ENCODE results near the gene SHISA7. TPM values are rescaled to one million over a fixed set of nuclear protein-coding genes. Genes with fewer than 3 reads are reported as not detected.

Gene SHISA7
- total and polyA plus RNA-seq, 10 donors: 0.03 to 0.27 TPM; not detected in 8

DNA sequence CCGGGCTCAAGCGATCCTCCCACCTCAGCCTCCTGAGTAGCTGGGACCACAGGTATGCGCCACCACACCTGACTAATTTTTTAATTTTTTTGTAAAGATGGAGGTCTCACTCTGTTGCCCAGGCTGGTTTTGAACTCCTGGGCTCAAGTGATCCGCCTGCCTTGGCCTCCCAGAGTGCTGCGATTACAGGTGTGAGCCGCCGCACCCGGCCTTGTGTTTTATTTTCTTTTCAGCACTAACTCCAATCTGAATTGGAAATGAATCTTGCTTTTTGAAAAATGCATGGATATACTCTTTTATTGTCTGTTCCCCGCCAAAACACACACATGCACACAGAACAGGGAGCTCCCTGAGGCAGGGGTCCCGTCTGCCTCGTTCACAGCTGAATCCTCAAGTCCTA, 19.6 kb upstream of the SHISA7 start:
- DNase-seq: no peak
- TF ChIP-seq, protein P1, sequence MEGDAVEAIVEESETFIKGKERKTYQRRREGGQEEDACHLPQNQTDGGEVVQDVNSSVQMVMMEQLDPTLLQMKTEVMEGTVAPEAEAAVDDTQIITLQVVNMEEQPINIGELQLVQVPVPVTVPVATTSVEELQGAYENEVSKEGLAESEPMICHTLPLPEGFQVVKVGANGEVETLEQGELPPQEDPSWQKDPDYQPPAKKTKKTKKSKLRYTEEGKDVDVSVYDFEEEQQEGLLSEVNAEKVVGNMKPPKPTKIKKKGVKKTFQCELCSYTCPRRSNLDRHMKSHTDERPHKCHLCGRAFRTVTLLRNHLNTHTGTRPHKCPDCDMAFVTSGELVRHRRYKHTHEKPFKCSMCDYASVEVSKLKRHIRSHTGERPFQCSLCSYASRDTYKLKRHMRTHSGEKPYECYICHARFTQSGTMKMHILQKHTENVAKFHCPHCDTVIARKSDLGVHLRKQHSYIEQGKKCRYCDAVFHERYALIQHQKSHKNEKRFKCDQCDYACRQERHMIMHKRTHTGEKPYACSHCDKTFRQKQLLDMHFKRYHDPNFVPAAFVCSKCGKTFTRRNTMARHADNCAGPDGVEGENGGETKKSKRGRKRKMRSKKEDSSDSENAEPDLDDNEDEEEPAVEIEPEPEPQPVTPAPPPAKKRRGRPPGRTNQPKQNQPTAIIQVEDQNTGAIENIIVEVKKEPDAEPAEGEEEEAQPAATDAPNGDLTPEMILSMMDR (IDR thresholded peaks at IDR 0.05 in 8 of 11, conservative IDR thresholded peaks at IDR 0.05 in 3 of 11): no peak
- TF ChIP-seq POLR2A (IDR thresholded peaks at IDR 0.05): no peak
- TF ChIP-seq POLR2AphosphoS5 (IDR thresholded peaks at IDR 0.05): no peak
- Histone ChIP-seq H3K27ac (no peak overlapping the region), H3K4me3 (peak overlapping the region in 4 of 8 donors; percentile 71 to 97 (median 79)), H3K9me3 (no peaks in the 10 kb centered on the region), H3K36me3 (no peaks in the 10 kb centered on the region), H3K27me3 (replicated peaks in 1 of 7) (no peaks in the 10 kb centered on the region), H3K4me1 (peaks cover 7 to 44% (median 32%) of the 10 kb centered on the region in 6 donors)
- intact Hi-C loops (cut with DNase I; ENCODE audit: low total_unique reads): no loop called here
- 87 to 92% (median 89%) methylated on average over 11 of the region's 11 CpGs for WGBS, 5 donors

DNA sequence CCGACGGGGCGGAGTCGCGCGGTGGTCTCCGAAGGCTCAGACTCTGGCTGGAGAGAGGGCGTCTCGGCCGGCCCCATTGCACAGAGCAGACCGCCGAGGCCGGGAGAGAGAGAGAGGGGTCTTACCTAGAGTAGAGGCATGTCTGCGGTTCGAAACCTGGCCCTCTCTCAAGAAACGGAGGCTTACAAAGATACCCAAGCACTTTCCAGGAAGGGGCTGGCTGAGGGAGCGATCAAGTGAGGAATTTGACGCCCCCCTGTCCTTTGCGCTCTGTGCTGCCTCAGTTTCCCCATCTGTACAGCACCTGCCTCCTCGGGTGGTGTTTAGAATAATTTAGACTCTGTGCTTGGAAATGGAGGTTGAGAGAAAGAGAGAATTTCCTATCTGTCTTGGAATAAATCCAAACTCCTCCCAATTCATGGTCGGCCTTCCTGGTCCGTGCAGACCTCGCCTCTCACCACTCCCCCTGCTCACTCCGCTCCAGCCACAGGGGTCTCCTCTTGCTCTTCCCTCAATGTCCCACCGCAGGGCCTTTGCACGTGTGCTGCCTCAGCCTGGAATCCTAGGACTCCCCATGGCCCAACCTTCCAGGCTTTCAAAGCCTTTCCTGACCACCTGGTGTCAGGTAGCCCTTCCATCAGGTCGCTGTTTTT, 19.0 kb upstream of the SHISA7 start:
- 10 to 12% (median 11%) methylated on average over 27 of the region's 27 CpGs for WGBS, 5 donors
- intact Hi-C loops (cut with DNase I; ENCODE audit: low total_unique reads): no loop called here

DNA sequence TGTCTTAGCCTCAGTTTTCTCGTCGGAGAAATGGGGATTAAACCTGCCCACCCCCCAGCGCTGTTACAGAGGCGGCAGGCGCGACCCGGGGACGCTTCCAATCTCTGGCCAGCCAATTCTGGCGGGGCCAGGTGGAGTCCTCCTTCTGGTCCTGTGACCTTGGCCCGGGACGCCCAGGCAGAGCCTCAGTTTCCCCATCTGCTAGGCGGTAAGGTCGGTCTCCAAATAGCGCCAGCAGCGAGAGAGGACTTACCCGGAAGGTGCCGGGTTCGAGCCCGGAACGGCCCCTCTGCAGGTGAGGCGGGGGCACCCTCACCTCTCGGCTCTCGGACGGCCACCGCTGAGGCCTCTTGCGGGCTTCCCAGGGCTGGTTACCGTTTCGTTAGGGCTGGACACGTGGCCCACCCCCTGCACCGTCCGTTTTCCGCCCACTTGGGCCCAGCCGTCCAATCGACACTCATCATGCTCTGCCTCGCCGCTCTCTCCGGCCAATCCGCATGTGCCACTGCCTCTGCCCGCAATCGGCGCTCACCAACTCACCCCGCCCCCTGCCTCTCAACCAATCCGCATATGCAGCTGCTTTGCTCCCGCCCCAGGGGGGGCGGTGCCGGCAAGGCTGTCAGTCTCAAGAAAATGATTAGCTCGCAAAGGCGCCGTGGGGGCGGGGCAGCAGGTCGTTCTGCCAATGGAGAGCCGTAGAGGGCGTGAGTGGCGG, 18.3 kb upstream of the SHISA7 start, which contains the start of gene ISOC2:
TSS of gene ISOC2 (minus strand) at position 384 of the 715 bp plus-strand sequence. CDS start 5,156 bp downstream, outside the sequence.
- TF ChIP-seq POLR2A (IDR thresholded peaks at IDR 0.05) (peak in 1 of 3 donors; percentile 13), POLR2AphosphoS5 (IDR thresholded peaks at IDR 0.05) (peak; percentile 68 to 87 (median 85))
- TF ChIP-seq, protein P1 (IDR thresholded peaks at IDR 0.05 in 8 of 11, conservative IDR thresholded peaks at IDR 0.05 in 3 of 11): peak in 4 of 11 experiments; percentile 12 to 38 (median 30)
- intact Hi-C loops (cut with DNase I; ENCODE audit: low total_unique reads): no loop called here
- H3K4me3 ChIP-seq: peak within 1 kb of the TSS; percentile 63 to 97 (median 78)

More for the DNA sequence above, 19.0 kb upstream of the SHISA7 start:
- TF ChIP-seq POLR2A (IDR thresholded peaks at IDR 0.05) (no peak), POLR2AphosphoS5 (IDR thresholded peaks at IDR 0.05) (peak in 2 of 3 donors; percentile 70 to 82)
- TF ChIP-seq, protein P1 (IDR thresholded peaks at IDR 0.05 in 8 of 11, conservative IDR thresholded peaks at IDR 0.05 in 3 of 11): peak in 1 of 11 experiments; percentile 3
- Histone ChIP-seq H3K4me1 (peaks cover 7 to 39% (median 28%) of the 10 kb centered on the region in 6 donors), H3K4me3 (peak overlapping the region; percentile 63 to 97 (median 78)), H3K36me3 (no peaks in the 10 kb centered on the region), H3K27ac (peak overlapping the region; percentile 69 to 95 (median 90)), H3K9me3 (no peaks in the 10 kb centered on the region), H3K27me3 (replicated peaks in 1 of 7) (no peaks in the 10 kb centered on the region)
- DNase-seq: no peak

More for the DNA sequence above, 18.3 kb upstream of the SHISA7 start, which contains the start of gene ISOC2:
- Histone ChIP-seq H3K9me3 (no peaks in the 10 kb centered on the region), H3K27me3 (replicated peaks in 1 of 7) (no peaks in the 10 kb centered on the region), H3K36me3 (peaks cover 0 to 3% (median under 1%) of the 10 kb centered on the region in 6 donors), H3K27ac (peak within 1 kb of the TSS; percentile 69 to 95 (median 90)), H3K4me1 (peaks cover 7 to 39% (median 28%) of the 10 kb centered on the region in 6 donors)
- WGBS, 5 donors: 0 to 1% (median 1%) methylated on average over 28 to 54 of the region's 54 CpGs
- DNase-seq: peak; percentile 99

All from spleen (tissue), 11 donors.